Measurements from ENCODE around the gene FLNB. TPM values are rescaled to one million over a fixed set of nuclear protein-coding genes. Genes with fewer than 3 reads are reported as not detected.

FLNB gene
- total and polyA plus RNA-seq, 10 of the 15 experiments (the other 5 are each of a cell fraction or from before 2014, with no cell fraction given): 13.6 to 51.8 (median 26.4) TPM

DNA sequence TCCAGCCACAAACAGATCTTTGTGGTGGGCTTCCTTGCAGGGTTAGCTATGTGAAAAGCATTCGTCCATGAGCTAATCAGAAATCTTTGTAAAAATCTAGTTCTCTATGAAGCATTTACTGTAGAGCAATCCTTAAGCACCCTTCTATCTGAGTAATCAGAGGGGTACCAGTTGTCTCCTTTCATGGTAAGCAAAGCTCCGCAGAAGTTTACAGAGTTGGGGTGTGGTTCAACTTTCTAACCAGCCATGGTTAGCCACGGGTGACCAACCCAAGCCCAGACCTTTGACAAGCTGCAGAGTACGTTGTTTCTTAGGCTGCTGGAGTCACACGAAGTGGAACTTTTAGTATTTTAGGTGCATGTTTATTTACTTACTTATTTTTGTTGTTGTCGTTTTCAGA, 77.4 kb downstream of the FLNB start:
- 1% methylated on average over 6 of the region's 6 CpGs for WGBS (ENCODE audit: insufficient coverage, insufficient replicate concordance, low lambda C conversion rate, missing lambda C conversion rate)
- Histone ChIP-seq H3K79me2 (ENCODE audit: control insufficient read depth, insufficient read depth, low read length) (no peaks in the 10 kb centered on the region), H3K4me3 (no peak overlapping the region), H3K36me3 (ENCODE audit: control insufficient read depth in 2 of 2, insufficient read depth in 2 of 2, low read length in 1 of 2) (peaks cover 0 to 4% of the 10 kb centered on the region in 2 experiments; a peak in 3 of 4 replicates), H2AFZ (ENCODE audit: control insufficient read depth, low read depth, low read length) (0 out of 2 replicates have a peak overlapping the region, but pooled peaks have one; percentile 7), H3K27ac (ENCODE audit: control insufficient read depth, insufficient read depth) (peak overlapping the region; percentile 28; the same call in 1 of the 2 replicates), H3K4me2 (ENCODE audit: control insufficient read depth, insufficient read depth) (peak overlapping the region; percentile 47), H3K9ac (ENCODE audit: control insufficient read depth, insufficient read depth, low read length) (no peak overlapping the region), H3K9me3 (replicated peaks; ENCODE audit: control insufficient read depth, insufficient read depth, low read length) (no peaks in the 10 kb centered on the region), H4K20me1 (ENCODE audit: control insufficient read depth, insufficient read depth) (no peaks in the 10 kb centered on the region), H3K4me1 (ENCODE audit: control insufficient read depth, insufficient read depth, low read length) (peaks cover 21% of the 10 kb centered on the region), H3K27me3 (replicated peaks in 1 of 2; ENCODE audit: control insufficient read depth in 2 of 2, insufficient read depth in 2 of 2, low read length in 1 of 2) (no peaks in the 10 kb centered on the region)
- ChIA-PET SMC1A (ENCODE audit: uncharacterized antibody, unreplicated experiment) (interaction anchor here (0.8 to 2.9 kb wide), 12 partner anchors 10 to 77 kb away, joined by 3 to 11 read pairs (median 4); partner anchors contain the start of gene FLNB), CTCF (interaction anchor here (1.2 to 1.9 kb wide), 6 partner anchors 10 to 81 kb away, joined by 3 to 7 read pairs (median 4); partner anchors contain the start of gene FLNB), RAD21 (ENCODE audit: unreplicated experiment) (interaction anchor here (0.9 to 2.0 kb wide), 11 partner anchors 8 to 123 kb away, joined by 3 to 8 read pairs (median 3); no protein-coding TSS in a partner anchor), POLR2A (interaction anchor here (0.6 to 1.2 kb wide), 3 partner anchors 40 to 133 kb away, joined by 3 to 5 read pairs (median 4); partner anchors contain the start of gene FLNB)
- BruUV-seq (replicated peaks): TSS peak; percentile 34
- TF ChIP-seq PAX5 (IDR thresholded peaks at IDR 0.05; ENCODE audit: borderline replicate concordance, low read depth, low read length) (no peak), ATF7 (IDR thresholded peaks at IDR 0.05; ENCODE audit: low read depth) (no peak), POLR2A (IDR thresholded peaks at IDR 0.05; ENCODE audit: low read depth, low read length) (no peak), SMAD1 (IDR thresholded peaks at IDR 0.05; ENCODE audit: low read depth, partially characterized antibody) (no peak), SMARCA5 (IDR thresholded peaks at IDR 0.05) (0 out of 2 replicates have a peak, but pooled peaks have one; percentile 14), FOXM1 (IDR thresholded peaks at IDR 0.05; ENCODE audit: low read depth, low read length) (0 out of 2 replicates have a peak, but pooled peaks have one; percentile 17)
- TF ChIP-seq, protein P1, sequence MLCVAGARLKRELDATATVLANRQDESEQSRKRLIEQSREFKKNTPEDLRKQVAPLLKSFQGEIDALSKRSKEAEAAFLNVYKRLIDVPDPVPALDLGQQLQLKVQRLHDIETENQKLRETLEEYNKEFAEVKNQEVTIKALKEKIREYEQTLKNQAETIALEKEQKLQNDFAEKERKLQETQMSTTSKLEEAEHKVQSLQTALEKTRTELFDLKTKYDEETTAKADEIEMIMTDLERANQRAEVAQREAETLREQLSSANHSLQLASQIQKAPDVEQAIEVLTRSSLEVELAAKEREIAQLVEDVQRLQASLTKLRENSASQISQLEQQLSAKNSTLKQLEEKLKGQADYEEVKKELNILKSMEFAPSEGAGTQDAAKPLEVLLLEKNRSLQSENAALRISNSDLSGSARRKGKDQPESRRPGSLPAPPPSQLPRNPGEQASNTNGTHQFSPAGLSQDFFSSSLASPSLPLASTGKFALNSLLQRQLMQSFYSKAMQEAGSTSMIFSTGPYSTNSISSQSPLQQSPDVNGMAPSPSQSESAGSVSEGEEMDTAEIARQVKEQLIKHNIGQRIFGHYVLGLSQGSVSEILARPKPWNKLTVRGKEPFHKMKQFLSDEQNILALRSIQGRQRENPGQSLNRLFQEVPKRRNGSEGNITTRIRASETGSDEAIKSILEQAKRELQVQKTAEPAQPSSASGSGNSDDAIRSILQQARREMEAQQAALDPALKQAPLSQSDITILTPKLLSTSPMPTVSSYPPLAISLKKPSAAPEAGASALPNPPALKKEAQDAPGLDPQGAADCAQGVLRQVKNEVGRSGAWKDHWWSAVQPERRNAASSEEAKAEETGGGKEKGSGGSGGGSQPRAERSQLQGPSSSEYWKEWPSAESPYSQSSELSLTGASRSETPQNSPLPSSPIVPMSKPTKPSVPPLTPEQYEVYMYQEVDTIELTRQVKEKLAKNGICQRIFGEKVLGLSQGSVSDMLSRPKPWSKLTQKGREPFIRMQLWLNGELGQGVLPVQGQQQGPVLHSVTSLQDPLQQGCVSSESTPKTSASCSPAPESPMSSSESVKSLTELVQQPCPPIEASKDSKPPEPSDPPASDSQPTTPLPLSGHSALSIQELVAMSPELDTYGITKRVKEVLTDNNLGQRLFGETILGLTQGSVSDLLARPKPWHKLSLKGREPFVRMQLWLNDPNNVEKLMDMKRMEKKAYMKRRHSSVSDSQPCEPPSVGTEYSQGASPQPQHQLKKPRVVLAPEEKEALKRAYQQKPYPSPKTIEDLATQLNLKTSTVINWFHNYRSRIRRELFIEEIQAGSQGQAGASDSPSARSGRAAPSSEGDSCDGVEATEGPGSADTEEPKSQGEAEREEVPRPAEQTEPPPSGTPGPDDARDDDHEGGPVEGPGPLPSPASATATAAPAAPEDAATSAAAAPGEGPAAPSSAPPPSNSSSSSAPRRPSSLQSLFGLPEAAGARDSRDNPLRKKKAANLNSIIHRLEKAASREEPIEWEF (IDR thresholded peaks at IDR 0.05; ENCODE audit: insufficient replicate concordance, low read depth, low read length): no peak
- DNase-seq (ENCODE audit: low read depth, low spot score) (no peak), FAIRE-seq (no peak), ATAC-seq (peak; percentile 84)
- intact Hi-C loops (cut with micrococcal nuclease; ENCODE audit: unreplicated experiment): loop anchor here (2.0 kb wide), 1 partner anchor 77 kb away; the partner anchor contains the start of gene FLNB
- in situ Hi-C loops (cut with MboI): no loop called here

Measured in GM12878 (cell line).